ENCODE data around the gene ASH1L.
"Not testable (repeated sequence)": the region's sequence is repeated elsewhere in the genome, so short reads cannot be mapped to it uniquely, and the experiment has no call there.

ASH1L gene

GRCh38 chr1:155437405-155437804 is 125.2 kb downstream of the ASH1L start:
- no peak for DNase-seq

DNA sequence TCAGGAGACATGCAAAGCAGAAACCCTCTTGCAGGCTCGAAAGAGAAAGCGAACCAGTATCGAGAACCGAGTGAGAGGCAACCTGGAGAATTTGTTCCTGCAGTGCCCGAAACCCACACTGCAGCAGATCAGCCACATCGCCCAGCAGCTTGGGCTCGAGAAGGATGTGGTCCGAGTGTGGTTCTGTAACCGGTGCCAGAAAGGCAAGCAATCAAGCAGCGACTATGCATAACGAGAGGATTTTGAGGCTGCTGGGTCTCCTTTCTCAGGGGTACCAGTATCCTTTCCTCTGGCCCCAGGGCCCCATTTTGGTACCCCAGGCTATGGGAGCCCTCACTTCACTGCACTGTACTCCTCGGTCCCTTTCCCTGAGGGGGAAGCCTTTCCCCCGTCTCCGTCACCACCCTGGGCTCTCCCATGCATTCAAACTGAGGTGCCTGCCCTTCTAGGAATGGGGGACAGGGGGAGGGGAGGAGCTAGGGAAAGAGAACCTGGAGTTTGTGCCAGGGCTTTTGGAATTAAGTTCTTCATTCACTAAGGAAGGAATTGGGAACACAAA is 128.7 kb downstream of the ASH1L start:
- not testable (repeated sequence) for DNase-seq

GRCh38 chr1:155433128-155433830 is 129.3 kb downstream of the ASH1L start:
- DNase-seq, result not testable (repeated sequence)

DNA sequence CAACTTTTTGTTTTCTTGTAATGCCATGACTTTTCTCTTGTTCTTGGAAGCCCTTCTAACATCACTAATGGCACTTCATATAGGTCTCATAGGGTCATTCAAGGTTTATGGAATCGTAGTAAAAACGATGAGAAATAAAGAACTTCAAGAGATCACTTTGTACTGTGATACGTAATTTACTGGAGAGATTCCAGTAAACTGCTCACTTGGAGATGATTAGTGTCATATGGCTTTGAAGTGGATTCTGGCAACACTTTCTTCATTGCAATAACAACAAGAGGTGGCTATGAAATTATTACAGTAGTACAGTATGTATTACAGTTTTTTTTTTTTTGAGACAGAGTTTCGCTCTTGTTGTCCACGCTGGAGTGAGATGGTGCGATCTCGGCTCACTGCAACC is 138.5 kb downstream of the ASH1L start:
- no peak for DNase-seq

DNA sequence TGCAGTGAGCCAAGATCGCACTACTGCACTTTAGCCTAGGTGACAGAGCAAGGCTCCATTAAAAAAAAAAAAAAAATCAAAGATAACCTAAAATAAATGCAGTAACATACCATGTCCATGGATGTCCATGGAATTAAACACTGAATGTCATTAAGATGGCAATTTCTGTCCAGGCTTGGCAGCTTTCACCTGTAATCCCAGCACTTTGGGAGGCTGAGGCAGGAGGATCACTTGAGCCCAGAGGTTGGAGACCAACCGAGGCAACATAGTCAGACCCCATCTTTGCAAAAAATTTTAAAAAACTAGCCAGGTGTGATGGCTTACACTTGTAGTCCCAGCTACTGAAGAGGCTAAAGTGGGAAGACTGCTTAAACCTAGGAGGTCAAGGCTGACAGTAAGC is 141.8 kb downstream of the ASH1L start:
- no peak for DNase-seq

DNA sequence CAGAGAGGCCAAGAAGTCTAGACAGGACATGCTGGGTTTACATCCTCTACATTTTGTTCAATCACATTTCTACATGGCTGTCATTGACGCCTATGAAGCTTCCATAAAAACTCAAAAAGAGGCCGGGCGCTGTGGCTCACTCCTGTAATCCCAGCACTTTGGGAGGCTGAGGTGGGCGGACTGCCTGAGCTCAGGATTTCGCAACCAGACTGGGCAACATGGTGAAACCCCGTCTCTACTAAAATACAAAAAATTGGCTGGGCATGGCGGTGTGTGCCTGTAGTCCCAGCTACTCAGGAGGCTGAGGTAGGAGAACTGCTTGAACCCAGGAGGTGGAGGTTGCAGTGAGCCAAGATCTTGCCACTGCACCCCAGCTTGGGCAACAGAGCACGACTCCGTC is 150.8 kb downstream of the ASH1L start:
- not testable (repeated sequence) for DNase-seq

GRCh38 chr1:155410931-155411330 is 151.7 kb downstream of the ASH1L start:
- no peak for DNase-seq

DNA sequence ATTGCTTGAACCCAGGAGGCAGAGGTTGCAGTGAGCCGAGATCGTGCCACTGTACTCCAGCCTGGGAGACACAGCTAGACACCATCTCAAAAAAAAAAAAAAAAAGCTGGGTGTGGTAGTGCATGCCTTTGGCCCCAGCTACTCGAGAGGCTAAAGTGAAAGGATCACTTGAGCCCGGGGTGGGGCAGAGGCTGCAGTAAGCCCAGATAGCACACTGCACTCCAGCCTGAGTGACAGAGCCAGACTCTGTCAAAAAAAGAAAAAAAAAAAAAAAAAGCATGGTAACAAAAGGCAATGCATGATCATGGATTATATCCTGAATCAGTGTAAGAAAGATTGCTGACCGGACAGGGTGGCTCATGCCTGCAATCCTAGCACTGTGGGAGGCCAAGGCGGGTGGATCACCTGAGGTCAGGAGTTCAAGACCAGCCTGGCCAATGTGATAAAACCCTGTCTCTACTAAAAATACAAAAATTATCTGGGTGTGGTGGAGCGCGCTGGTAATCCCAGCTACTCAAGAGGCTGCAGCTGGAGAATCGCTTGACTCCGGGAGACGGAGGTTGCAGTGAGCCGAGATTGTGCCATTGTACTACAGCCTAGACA is 165.6 kb downstream of the ASH1L start:
- DNase-seq, result no peak

GRCh38 chr1:155392898-155393411 is 169.6 kb downstream of the ASH1L start:
- DNase-seq, result no peak

- DNase-seq, result no peak
Measured at GRCh38 chr1:155389826-155390225, 172.8 kb downstream of the ASH1L start.

DNA sequence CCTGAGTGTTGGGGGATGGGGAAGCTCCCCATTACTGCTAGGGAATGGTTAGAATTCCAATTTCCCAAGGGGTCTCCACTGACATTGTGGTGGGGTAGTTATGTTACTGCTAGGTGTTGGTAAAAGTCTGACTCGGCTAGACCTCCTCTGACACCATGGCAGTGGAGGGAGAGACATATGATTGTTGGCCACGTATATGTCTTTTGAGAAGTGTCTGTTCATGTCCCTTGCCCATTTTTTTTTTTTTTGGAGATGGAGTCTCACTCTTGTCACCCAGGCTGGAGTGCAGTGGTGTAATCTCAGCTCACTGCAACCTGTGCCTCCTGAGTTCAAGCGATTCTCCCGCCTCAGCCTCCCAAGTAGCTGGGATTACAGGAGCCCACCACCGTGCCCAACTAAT is 176.8 kb downstream of the ASH1L start:
- not testable (repeated sequence) for DNase-seq

GRCh38 chr1:155383406-155383805 is 179.2 kb downstream of the ASH1L start:
- no peak for DNase-seq

GRCh38 chr1:155379631-155380090 is 182.9 kb downstream of the ASH1L start:
- no peak for DNase-seq

DNA sequence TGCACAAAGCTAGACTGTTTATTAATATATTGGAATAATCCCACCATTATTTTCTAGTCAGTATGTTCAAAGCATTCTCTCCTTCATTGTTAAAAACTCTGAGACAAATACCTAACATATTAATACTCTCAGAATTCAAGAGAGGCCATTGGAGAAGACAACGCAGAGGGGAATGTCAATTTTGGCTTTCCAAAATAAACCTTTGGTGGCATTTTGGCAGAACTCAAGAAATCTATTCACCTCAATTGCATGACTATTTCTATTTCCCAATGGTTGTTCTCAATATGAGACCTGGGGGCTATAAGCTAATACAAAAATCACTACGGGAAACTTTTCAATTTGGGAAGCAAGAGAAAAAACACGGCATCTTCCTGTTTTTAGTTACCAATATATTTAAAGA is 183.4 kb downstream of the ASH1L start:
- no peak for DNase-seq

DNA sequence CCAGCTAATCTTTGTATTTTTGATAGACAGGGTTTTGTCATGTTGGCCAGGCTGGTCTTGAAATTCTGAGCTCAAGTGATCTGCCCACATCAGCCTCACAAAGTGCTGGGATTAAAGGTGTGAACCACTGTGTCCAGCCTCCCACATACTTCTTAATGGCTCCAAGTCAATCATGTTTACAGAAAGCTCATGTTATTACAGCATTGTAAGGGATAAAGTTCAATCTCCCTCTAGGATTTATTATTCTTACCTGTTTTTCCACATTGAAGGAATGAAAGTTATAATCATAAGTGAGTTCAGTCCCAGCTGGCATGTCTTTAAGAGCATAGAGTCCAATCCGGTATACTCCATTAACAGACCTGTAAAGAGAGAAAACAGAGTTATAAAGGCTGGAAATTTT is 202.6 kb downstream of the ASH1L start:
- DNase-seq, result no peak

- no peak for DNase-seq
Measured at GRCh38 chr1:155352631-155353030, 210.0 kb downstream of the ASH1L start.

DNA sequence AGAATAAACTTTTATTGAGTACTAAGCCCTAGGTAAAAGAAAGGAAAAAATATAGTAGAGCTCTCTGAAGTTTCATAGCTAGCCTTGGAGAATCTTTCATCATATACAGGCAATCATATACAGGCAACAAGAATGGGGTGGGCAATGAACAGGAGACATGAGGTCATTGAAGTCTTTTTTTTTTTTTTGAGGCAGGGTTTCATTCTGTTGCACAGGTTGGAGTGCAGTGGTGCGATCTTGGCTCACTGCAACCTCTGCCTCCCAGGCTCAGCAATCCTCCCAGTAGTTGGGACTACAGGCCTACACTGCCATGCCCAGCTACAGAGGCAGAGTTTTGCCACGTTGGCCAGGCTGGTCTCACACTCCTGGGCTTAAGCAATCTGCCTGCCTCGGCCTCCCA is 219.8 kb downstream of the ASH1L start:
- DNase-seq, result no peak

DNA sequence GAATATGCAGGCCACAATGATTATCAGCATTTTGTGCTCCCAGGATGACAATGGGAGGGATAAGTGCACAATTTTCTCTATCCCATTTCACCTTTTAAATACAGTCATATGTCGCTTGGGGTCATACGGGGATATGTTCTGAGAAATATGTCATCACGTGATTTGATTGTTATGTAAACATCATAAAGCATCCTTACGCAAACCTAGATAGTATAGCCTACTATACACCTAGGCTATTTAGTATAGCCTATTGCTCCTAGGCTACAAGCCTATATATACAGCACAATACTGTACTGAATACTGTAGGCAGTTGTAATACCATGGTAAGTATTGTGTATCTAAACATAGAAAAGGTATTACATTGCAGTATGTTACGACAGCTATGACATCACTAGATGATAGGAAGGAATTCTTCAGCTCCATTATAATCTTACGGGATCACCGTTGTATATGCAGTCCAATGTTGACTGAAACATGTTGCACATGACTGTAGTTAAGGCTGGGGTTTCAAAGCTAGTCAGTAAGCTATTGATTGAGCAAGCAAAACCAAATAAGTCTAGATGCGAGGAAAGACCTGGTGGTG is 223.0 kb downstream of the ASH1L start:
- DNase-seq, result no peak

- DNase-seq, result no peak
Measured at GRCh38 chr1:155334962-155335361, 227.6 kb downstream of the ASH1L start.

GRCh38 chr1:155329980-155330598 is 232.5 kb downstream of the ASH1L start:
- peak; percentile 64 for DNase-seq

- not testable (repeated sequence) for DNase-seq
Measured at GRCh38 chr1:155328856-155329255, 233.7 kb downstream of the ASH1L start.

DNA sequence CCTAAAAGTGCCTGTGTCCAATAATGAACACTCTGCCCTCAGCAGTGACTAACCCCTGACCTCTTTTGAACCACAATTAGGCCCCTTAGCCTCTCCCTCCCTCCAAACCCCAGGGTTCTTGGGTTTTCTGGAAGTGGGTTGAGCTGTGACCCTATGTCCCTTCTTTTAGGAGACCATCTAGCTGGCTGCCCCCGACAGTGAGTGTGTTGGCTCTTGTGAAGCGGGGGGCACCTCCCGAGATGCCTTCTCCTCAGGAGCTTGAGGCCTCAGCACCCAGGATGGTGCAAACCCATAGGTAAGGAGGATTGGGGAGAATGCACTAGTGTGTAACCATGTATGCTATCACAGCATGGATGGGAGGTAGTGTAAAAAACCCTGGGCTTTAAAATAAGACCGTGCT is 234.6 kb downstream of the ASH1L start:
- DNase-seq, result no peak

GRCh38 chr1:155326631-155327037 is 236.0 kb downstream of the ASH1L start:
- no peak for DNase-seq

All from NCI-H2029 treated with DMSO at 0.1 percent for 48 hours (cell line).